GM23338 (cell line): ENCODE data around the gene PA2G4.

Experiments
- EZH2 ChIP-seq: fragments of 200-600 bp; sonication (generic); IDR thresholded peaks from one replicate; pipeline ENCODE4 v1.8.0; 2017; ENCODE audit warnings: antibody characterized with exemption, mild to moderate bottlenecking, low read depth; ENCODE audit not compliant: unreplicated experiment
- POLR2AphosphoS5 ChIP-seq: IDR thresholded peaks from 2 replicates; pipeline ENCODE4 v1.6.1; 2016; ENCODE audit warnings: antibody characterized with exemption, low read depth
- TF ChIP-seq, protein P1 (sequence below), 2 experiments: fragments of 200-600 bp in 1 of 2; sonication (generic) in 1 of 2; conservative IDR thresholded peaks; 2 replicates each; pipeline versions ENCODE4 v1.5.1 to v1.6.1; 2016 to 2017; ENCODE audit warnings: antibody characterized with exemption in 2 of 2, low read depth in 2 of 2, mild to moderate bottlenecking in 2 of 2, moderate library complexity in 1 of 2
- TF ChIP-seq, protein P2 (sequence below): IDR thresholded peaks from one replicate; pipeline ENCODE4 v1.6.1; 2018; ENCODE audit warnings: antibody characterized with exemption; ENCODE audit not compliant: unreplicated experiment

DNA sequence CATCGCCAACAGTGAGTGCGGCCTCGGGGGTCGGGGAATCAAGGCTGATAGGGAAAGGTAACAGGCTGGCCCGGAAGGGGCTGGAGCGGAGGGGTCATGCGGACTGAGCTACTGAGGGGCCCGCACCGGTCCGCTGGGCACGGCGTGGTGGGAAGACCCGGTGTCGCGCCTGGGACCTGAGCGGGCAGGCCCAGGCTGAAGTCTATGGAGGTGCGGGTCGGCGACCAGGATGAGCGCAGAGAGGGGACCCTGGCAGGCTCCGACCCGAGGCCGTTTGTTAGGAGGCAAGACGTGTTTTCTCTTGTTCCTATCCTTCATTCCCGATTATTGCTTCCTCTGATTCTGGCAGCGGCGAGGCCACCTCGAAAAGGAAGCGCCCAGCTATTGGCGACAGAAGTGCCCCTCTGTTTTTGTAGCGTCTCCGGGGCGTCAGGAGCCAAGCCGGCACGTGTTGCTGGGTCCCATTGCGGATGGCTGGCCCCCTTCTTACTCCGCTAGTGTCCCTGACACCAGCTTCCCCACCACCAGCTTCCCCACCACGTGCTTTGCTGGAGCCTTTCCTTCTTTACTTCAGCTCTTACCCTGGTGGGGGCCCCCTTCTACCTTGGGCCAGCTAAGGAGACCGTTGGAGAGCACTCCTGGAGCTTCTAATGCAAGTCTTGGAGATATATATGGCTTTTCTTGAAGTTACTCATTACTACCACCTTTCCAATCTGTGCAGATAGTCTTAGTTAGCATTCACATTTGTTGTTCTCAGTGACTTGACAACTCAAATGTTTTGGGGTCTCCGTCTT, 653 bp downstream of the PA2G4 start:
- TF ChIP-seq, protein P1, sequence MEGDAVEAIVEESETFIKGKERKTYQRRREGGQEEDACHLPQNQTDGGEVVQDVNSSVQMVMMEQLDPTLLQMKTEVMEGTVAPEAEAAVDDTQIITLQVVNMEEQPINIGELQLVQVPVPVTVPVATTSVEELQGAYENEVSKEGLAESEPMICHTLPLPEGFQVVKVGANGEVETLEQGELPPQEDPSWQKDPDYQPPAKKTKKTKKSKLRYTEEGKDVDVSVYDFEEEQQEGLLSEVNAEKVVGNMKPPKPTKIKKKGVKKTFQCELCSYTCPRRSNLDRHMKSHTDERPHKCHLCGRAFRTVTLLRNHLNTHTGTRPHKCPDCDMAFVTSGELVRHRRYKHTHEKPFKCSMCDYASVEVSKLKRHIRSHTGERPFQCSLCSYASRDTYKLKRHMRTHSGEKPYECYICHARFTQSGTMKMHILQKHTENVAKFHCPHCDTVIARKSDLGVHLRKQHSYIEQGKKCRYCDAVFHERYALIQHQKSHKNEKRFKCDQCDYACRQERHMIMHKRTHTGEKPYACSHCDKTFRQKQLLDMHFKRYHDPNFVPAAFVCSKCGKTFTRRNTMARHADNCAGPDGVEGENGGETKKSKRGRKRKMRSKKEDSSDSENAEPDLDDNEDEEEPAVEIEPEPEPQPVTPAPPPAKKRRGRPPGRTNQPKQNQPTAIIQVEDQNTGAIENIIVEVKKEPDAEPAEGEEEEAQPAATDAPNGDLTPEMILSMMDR (conservative IDR thresholded peaks at IDR 0.05; ENCODE audit: low read depth in 2 of 2), result no peak
- TF ChIP-seq, protein P2, sequence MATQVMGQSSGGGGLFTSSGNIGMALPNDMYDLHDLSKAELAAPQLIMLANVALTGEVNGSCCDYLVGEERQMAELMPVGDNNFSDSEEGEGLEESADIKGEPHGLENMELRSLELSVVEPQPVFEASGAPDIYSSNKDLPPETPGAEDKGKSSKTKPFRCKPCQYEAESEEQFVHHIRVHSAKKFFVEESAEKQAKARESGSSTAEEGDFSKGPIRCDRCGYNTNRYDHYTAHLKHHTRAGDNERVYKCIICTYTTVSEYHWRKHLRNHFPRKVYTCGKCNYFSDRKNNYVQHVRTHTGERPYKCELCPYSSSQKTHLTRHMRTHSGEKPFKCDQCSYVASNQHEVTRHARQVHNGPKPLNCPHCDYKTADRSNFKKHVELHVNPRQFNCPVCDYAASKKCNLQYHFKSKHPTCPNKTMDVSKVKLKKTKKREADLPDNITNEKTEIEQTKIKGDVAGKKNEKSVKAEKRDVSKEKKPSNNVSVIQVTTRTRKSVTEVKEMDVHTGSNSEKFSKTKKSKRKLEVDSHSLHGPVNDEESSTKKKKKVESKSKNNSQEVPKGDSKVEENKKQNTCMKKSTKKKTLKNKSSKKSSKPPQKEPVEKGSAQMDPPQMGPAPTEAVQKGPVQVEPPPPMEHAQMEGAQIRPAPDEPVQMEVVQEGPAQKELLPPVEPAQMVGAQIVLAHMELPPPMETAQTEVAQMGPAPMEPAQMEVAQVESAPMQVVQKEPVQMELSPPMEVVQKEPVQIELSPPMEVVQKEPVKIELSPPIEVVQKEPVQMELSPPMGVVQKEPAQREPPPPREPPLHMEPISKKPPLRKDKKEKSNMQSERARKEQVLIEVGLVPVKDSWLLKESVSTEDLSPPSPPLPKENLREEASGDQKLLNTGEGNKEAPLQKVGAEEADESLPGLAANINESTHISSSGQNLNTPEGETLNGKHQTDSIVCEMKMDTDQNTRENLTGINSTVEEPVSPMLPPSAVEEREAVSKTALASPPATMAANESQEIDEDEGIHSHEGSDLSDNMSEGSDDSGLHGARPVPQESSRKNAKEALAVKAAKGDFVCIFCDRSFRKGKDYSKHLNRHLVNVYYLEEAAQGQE, result no peak
- TF ChIP-seq EZH2, result no peak
- TF ChIP-seq POLR2AphosphoS5, result no peak
